Osteoblast (primary cell): ENCODE measurements around the gene CD38. TPM values are rescaled to one million over a fixed set of nuclear protein-coding genes. Genes with fewer than 3 reads are reported as not detected.

Source experiments
- DNase-seq: peaks from one replicate; pipeline ENCODE4 v3.0.0; 2011; ENCODE audit warnings: low spot score, mixed read lengths; ENCODE audit not compliant: insufficient read length; ENCODE audit errors: missing footprints
- H2AFZ ChIP-seq: 2 replicates; pipeline ENCODE4 v1.6.0; 2011; ENCODE audit warnings: mild to moderate bottlenecking, low read length
- H3K27ac ChIP-seq: 2 replicates; pipeline ENCODE4 v1.5.1; 2011; ENCODE audit warnings: mild to moderate bottlenecking, low read depth, low read length, moderate library complexity
- H3K27me3 ChIP-seq: 2 replicates; pipeline ENCODE4 v1.6.0; 2012; ENCODE audit warnings: mild to moderate bottlenecking, control low read depth, inconsistent platforms, low read length, moderate library complexity; ENCODE audit not compliant: insufficient read depth
- H3K36me3 ChIP-seq: 2 replicates; pipeline ENCODE4 v1.5.1; 2011; ENCODE audit warnings: mild to moderate bottlenecking, low read length, control low read depth, moderate library complexity; ENCODE audit not compliant: insufficient read depth
- H3K4me1 ChIP-seq: 2 replicates; pipeline ENCODE4 v1.5.1; 2011; ENCODE audit warnings: mild to moderate bottlenecking, low read length, control low read depth, moderate library complexity; ENCODE audit not compliant: insufficient read depth
- H3K4me2 ChIP-seq: 2 replicates; pipeline ENCODE4 v1.6.0; 2011; ENCODE audit warnings: mild to moderate bottlenecking, low read length; ENCODE audit not compliant: insufficient read depth
- H3K4me3 ChIP-seq: fragments of 200-600 bp; sonication (generic); 3 replicates; pipeline ENCODE4 v1.5.1; 2012; ENCODE audit warnings: mild to moderate bottlenecking, low read length, inconsistent platforms; ENCODE audit not compliant: insufficient read depth
- H3K79me2 ChIP-seq: 2 replicates; pipeline ENCODE4 v1.6.0; 2012; ENCODE audit warnings: mild to moderate bottlenecking, low read length, control low read depth, inconsistent platforms; ENCODE audit not compliant: insufficient read depth
- H3K9me3 ChIP-seq: 2 replicates; pipeline ENCODE4 v1.5.1; 2011; ENCODE audit warnings: low read depth, low read length, control low read depth
- H4K20me1 ChIP-seq: 2 replicates; pipeline ENCODE4 v1.6.0; 2012; ENCODE audit warnings: mild to moderate bottlenecking, low read length, control low read depth; ENCODE audit not compliant: insufficient read depth
- total RNA-seq: library from RNA; depleted of rRNA; stranded (reverse); fragments of >200 nt; gene quantifications from 2 replicates; pipeline ENCODE4 v1.2.3, GENCODE V29; 2012
- TF ChIP-seq, protein P1 (sequence below): IDR thresholded peaks from 2 replicates; pipeline ENCODE4 v1.5.1; 2011; ENCODE audit warnings: mild to moderate bottlenecking, low read depth, low read length, moderate library complexity; ENCODE audit errors: extremely low read depth

The CD38 gene
- total RNA-seq, 1 donor, result under 0.01 TPM

DNA sequence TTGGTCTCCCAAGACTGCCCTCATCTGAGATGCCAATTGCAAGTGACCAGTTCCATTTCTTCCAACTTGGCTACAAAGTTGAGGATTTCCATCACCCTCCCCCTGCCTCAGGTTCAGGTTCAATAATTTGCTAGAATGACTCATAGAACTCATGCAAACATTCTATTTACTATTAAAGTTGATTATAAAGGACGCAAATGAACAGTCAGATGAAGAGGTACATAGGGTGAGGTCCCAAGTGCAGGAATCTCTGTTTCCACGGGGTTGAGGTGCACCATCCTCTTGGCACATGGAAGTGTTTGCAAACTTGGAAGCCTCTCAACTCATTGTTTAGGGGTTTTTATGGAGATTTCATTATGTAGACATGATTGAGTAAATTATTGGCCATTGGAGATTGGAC, 119.4 kb downstream of the CD38 start:
- TF ChIP-seq, protein P1, sequence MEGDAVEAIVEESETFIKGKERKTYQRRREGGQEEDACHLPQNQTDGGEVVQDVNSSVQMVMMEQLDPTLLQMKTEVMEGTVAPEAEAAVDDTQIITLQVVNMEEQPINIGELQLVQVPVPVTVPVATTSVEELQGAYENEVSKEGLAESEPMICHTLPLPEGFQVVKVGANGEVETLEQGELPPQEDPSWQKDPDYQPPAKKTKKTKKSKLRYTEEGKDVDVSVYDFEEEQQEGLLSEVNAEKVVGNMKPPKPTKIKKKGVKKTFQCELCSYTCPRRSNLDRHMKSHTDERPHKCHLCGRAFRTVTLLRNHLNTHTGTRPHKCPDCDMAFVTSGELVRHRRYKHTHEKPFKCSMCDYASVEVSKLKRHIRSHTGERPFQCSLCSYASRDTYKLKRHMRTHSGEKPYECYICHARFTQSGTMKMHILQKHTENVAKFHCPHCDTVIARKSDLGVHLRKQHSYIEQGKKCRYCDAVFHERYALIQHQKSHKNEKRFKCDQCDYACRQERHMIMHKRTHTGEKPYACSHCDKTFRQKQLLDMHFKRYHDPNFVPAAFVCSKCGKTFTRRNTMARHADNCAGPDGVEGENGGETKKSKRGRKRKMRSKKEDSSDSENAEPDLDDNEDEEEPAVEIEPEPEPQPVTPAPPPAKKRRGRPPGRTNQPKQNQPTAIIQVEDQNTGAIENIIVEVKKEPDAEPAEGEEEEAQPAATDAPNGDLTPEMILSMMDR, result no peak
- no peak for DNase-seq
- Histone ChIP-seq H3K79me2 (no peaks in the 10 kb centered on the region), H3K9me3 (no peaks in the 10 kb centered on the region), H3K27ac (no peak overlapping the region), H4K20me1 (no peaks in the 10 kb centered on the region), H3K4me3 (no peak overlapping the region), H3K4me1 (peaks cover 14% of the 10 kb centered on the region), H3K36me3 (no peaks in the 10 kb centered on the region), H3K4me2 (no peak overlapping the region), H2AFZ (no peak overlapping the region), H3K27me3 (peaks cover 26% of the 10 kb centered on the region)

DNA sequence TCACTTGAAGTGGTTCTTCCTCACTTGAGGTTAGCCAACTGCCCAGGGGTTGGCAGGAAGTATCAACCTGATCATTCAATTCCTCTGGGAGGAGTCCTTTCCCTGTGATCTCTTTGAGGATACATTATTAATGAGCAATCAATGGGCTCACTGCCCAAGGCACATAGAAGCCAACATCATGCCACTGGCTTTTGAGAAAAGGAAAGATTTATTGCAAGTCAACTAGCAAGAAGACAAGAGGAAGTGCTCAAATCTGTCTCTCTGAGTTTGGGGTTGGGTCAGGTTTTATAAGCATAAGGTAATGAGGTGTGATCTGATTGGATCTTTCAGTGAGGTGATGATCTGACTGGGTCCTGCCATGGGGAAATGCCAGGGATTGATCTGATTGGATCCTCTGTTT, 120.8 kb downstream of the CD38 start:
- no peaks in the 10 kb centered on the region for H3K9me3 ChIP-seq
- H3K79me2 ChIP-seq, result no peaks in the 10 kb centered on the region
- no peak overlapping the region for H3K4me2 ChIP-seq
- no peaks in the 10 kb centered on the region for H3K36me3 ChIP-seq
- H3K27me3 ChIP-seq, result peaks cover 26% of the 10 kb centered on the region
- H3K4me1 ChIP-seq, result peaks cover 11% of the 10 kb centered on the region
- no peaks in the 10 kb centered on the region for H4K20me1 ChIP-seq
- TF ChIP-seq, protein P1, result no peak
- no peak for DNase-seq
- no peak overlapping the region for H3K27ac ChIP-seq
- H2AFZ ChIP-seq, result no peak overlapping the region
- no peak overlapping the region for H3K4me3 ChIP-seq

DNA sequence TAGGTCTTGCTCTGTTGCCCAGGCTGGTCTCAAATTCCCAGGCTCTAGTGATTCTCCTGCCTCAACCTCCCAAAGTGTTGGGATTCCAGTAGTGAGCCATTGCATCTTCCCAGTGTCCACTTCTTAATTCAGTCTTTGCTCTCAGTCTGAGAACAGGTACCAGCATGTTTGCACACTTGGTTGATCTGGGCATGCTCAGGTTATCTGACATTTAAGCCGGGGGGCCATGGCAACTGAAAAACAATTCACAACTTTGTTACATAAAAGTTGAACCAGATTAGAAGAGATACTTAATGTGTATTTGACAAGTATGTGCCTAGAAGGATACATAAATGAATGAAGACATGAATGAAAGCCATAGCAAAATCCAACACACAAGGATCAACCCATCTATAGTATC, 121.4 kb downstream of the CD38 start:
- Histone ChIP-seq H3K36me3 (no peaks in the 10 kb centered on the region), H4K20me1 (no peaks in the 10 kb centered on the region), H3K4me1 (peaks cover 5% of the 10 kb centered on the region), H2AFZ (no peak overlapping the region), H3K27ac (no peak overlapping the region), H3K79me2 (no peaks in the 10 kb centered on the region), H3K4me3 (no peak overlapping the region), H3K9me3 (no peaks in the 10 kb centered on the region), H3K4me2 (no peak overlapping the region), H3K27me3 (peaks cover 26% of the 10 kb centered on the region)
- TF ChIP-seq, protein P1, result no peak
- no peak for DNase-seq

DNA sequence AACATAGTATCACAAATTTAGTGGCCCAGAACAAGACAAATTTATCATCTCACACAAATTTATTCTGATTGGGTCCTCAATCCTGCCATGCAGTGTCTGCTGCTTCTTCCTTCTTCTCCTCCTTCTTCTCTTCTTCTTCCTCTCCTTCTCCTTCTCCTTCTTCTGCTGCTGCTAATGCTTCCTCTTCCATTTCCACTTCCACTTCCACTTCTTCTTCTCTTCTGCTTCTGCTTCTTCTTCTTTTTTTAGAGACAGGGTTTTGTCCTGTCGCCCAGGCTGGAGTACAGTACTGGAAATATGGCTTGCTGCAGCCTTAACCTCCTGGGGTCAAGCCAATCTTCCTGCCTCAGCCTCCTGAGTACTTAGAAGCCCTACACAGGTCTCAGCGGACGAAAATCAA, 122.9 kb downstream of the CD38 start:
- Histone ChIP-seq H4K20me1 (no peaks in the 10 kb centered on the region), H3K36me3 (no peaks in the 10 kb centered on the region), H2AFZ (no peak overlapping the region), H3K9me3 (no peaks in the 10 kb centered on the region), H3K4me1 (no peaks in the 10 kb centered on the region), H3K4me3 (no peak overlapping the region), H3K27ac (no peak overlapping the region), H3K79me2 (no peaks in the 10 kb centered on the region), H3K27me3 (peaks cover 23% of the 10 kb centered on the region), H3K4me2 (no peak overlapping the region)
- TF ChIP-seq, protein P1, result no peak
- DNase-seq, result no peak
